Liver (tissue), 9 donors: ENCODE measurements around the gene CTPS2. TPM values are rescaled to one million over a fixed set of nuclear protein-coding genes. Genes with fewer than 3 reads are reported as not detected.
A peak's percentile ranks its signal among the peaks of the same experiment; 100 is the strongest.
"Not testable (repeated sequence)": the region's sequence is repeated elsewhere in the genome, so short reads cannot be mapped to it uniquely, and the experiment has no call there.

Source experiments
- DNase-seq: peaks from one replicate; pipeline ENCODE4 v3.0.0-alpha.2; 2017; ENCODE audit warnings: low spot score
- H3K27ac ChIP-seq, 2 donors: one replicate each; pipeline ENCODE4 v1.7.0; 2013; ENCODE audit warnings: inconsistent platforms in 2 of 2, low read length in 2 of 2, control low read depth in 1 of 2, low read depth in 1 of 2, mild to moderate bottlenecking in 1 of 2
- H3K27me3 ChIP-seq, 4 donors: one replicate each; pipeline versions ENCODE4 v1.6.1 to v1.7.0; 2013; ENCODE audit warnings: low read length in 3 of 4, inconsistent platforms in 1 of 4, mild to moderate bottlenecking in 1 of 4, moderate library complexity in 1 of 4; ENCODE audit not compliant: control insufficient read depth in 4 of 4, insufficient read depth in 4 of 4
- H3K36me3 ChIP-seq, 4 donors: one replicate each; pipeline versions ENCODE4 v1.6.1 to v1.7.0; 2013; ENCODE audit warnings: low read length in 3 of 4, mild to moderate bottlenecking in 3 of 4, low read depth in 1 of 4, moderate library complexity in 1 of 4; ENCODE audit not compliant: control insufficient read depth in 4 of 4, insufficient read depth in 3 of 4
- H3K4me1 ChIP-seq, 4 donors: one replicate each; pipeline versions ENCODE4 v1.6.1 to v1.7.0; 2013; ENCODE audit warnings: low read length in 3 of 4, mild to moderate bottlenecking in 3 of 4, moderate library complexity in 1 of 4; ENCODE audit not compliant: control insufficient read depth in 4 of 4, insufficient read depth in 4 of 4
- H3K4me3 ChIP-seq, 3 donors: one replicate each; pipeline versions ENCODE4 v1.6.1 to v1.7.0; 2013; ENCODE audit warnings: low read length in 3 of 3, control low read depth in 1 of 3, low read depth in 1 of 3, mild to moderate bottlenecking in 1 of 3
- H3K9ac ChIP-seq, 2 donors: one replicate each; pipeline ENCODE4 v1.7.0; 2013; ENCODE audit warnings: low read length in 2 of 2, mild to moderate bottlenecking in 2 of 2, moderate library complexity in 2 of 2, control low read depth in 1 of 2, low read depth in 1 of 2
- H3K9me3 ChIP-seq, 4 donors: one replicate each; pipeline versions ENCODE4 v1.6.1 to v1.7.0; 2013; ENCODE audit warnings: low read length in 3 of 4; ENCODE audit not compliant: control insufficient read depth in 4 of 4
- CTCF ChIP-seq: fragments of 150-350 bp; IDR thresholded peaks from 2 replicates; pipeline ENCODE4 v1.5.1; 2017; ENCODE audit warnings: improper control_type of control experiment, low read depth, low read length; ENCODE audit not compliant: missing input control
- EGR1 ChIP-seq, 2 donors: IDR thresholded peaks; 2 replicates each; pipeline ENCODE4 v1.6.1; 2016 to 2018; ENCODE audit warnings: antibody characterized with exemption in 2 of 2, low read depth in 2 of 2
- FOXA1 ChIP-seq: IDR thresholded peaks from 2 replicates; pipeline ENCODE4 v1.6.1; 2016; ENCODE audit warnings: antibody characterized with exemption
- FOXA2 ChIP-seq: IDR thresholded peaks from 2 replicates; pipeline ENCODE4 v1.6.1; 2016; ENCODE audit warnings: antibody characterized with exemption
- GABPA ChIP-seq, 2 donors: IDR thresholded peaks in 1 of 2; conservative IDR thresholded peaks in 1 of 2; 2 replicates each; pipeline ENCODE4 v1.6.1; 2016; ENCODE audit warnings: antibody characterized with exemption in 2 of 2, mild to moderate bottlenecking in 1 of 2, moderate library complexity in 1 of 2
- HNF4A ChIP-seq, 2 donors: conservative IDR thresholded peaks; 2 replicates each; pipeline ENCODE4 v1.6.1; 2016; ENCODE audit warnings: antibody characterized with exemption in 2 of 2, mild to moderate bottlenecking in 2 of 2
- NR2F2 ChIP-seq: IDR thresholded peaks from 2 replicates; pipeline ENCODE4 v1.6.1; 2016; ENCODE audit warnings: antibody characterized with exemption
- RAD21 ChIP-seq, 2 donors: IDR thresholded peaks; 2 replicates each; pipeline ENCODE4 v1.6.1; 2016; ENCODE audit warnings: antibody characterized with exemption in 2 of 2, mild to moderate bottlenecking in 2 of 2
- REST ChIP-seq: IDR thresholded peaks from 2 replicates; pipeline ENCODE4 v1.6.1; 2016; ENCODE audit warnings: antibody characterized with exemption, mild to moderate bottlenecking
- RXRA ChIP-seq, 2 donors: IDR thresholded peaks; 2 replicates each; pipeline ENCODE4 v1.6.1; 2017 to 2018; ENCODE audit warnings: antibody characterized with exemption in 2 of 2, mild to moderate bottlenecking in 1 of 2
- SP1 ChIP-seq: IDR thresholded peaks from 2 replicates; pipeline ENCODE4 v1.6.1; 2018; ENCODE audit warnings: antibody characterized with exemption, mild to moderate bottlenecking
- TAF1 ChIP-seq: conservative IDR thresholded peaks from 2 replicates; pipeline ENCODE4 v1.6.1; 2016; ENCODE audit warnings: antibody characterized with exemption, mild to moderate bottlenecking
- YY1 ChIP-seq: IDR thresholded peaks from 2 replicates; pipeline ENCODE4 v1.6.1; 2016; ENCODE audit warnings: antibody characterized with exemption, mild to moderate bottlenecking
- WGBS: extraction: QIAGEN DNeasy Blood & Tissue Kit; methylation state at CpG from one replicate; pipeline ENCODE4 v1.1.7; 2013; 5-methylcytosine and 5-hydroxymethylcytosine counted together
- polyA plus RNA-seq, 2 donors: library from polyadenylated mRNA; stranded (reverse) in 1 of 2; unstranded in 1 of 2; fragments of 200-250 nt in 1 of 2; fragments of >200 nt in 1 of 2; fragmentation: Nextera tagmentation in 1 of 2; extraction: Ambion mirVana in 1 of 2; gene quantifications; one replicate each; pipeline versions ENCODE4 v1.2.1 to v1.2.3, GENCODE V29; 2013 to 2015
- total RNA-seq, 2 donors: library from RNA; depleted of rRNA; stranded (reverse); fragments of >200 nt; gene quantifications; one replicate each; pipeline ENCODE4 v1.2.3, GENCODE V29; 2014
- TF ChIP-seq, protein P1 (sequence below): IDR thresholded peaks from 2 replicates; pipeline ENCODE4 v1.6.1; 2016; ENCODE audit warnings: antibody characterized with exemption
- TF ChIP-seq, protein P2 (sequence below): IDR thresholded peaks from 2 replicates; pipeline ENCODE4 v1.6.1; 2016; ENCODE audit warnings: antibody characterized with exemption
- donor health status: healthy.
- donor health status: healthy.
- donor health status: healthy.
- donor health status: healthy.
- donor health status: healthy.

The CTPS2 gene
- total and polyA plus RNA-seq, 4 donors: 3.0 to 11.2 (median 7.2) TPM

DNA sequence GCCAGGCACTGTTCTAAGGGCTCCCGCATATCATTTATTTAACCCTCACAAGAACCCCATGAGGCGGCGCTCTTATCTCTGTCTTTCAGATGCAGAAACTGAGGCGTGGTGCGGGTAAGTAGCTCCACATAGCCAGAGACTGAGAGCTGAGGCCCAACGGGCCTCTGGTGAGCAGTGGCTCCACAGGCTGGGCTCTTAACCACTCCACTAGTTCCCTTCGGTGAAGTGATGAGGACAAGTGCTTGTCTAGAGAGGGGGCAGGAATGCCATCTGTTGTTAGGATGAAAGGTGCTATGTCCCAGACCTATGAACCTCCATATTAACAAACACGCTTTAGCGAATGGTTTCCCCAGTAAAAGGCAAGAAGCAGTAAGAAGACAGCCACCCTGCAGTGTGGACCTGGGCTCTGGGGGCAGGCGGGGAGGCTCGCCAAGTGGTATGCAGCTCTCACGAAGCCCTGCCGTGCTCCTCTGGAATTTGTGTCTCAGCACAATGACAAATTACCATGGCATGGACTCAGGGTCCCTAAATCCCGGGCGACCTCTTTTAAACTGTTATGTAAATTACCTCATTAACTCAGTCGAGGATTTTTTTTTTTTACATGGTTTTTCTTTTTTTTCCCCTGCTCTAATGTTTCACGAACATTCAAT is 83.4 kb downstream of the CTPS2 start:
- Histone ChIP-seq H3K9me3 (no peaks in the 10 kb centered on the region), H3K36me3 (peaks cover 0 to 2% (median 0%) of the 10 kb centered on the region in 4 donors), H3K4me3 (no peak overlapping the region), H3K9ac (no peak overlapping the region), H3K27ac (no peak overlapping the region), H3K4me1 (no peaks in the 10 kb centered on the region), H3K27me3 (no peaks in the 10 kb centered on the region)
- 88% methylated on average over 17 of the region's 17 CpGs for WGBS
- peak; percentile 56 for DNase-seq
- TF ChIP-seq HNF4A (conservative IDR thresholded peaks at IDR 0.05) (no peak), YY1 (no peak), EGR1 (IDR thresholded peaks at IDR 0.05; ENCODE audit: low read depth in 2 of 2) (no peak), REST (no peak), NR2F2 (no peak), GABPA (IDR thresholded peaks at IDR 0.05 in 1 of 2, conservative IDR thresholded peaks at IDR 0.05 in 1 of 2) (no peak), RXRA (IDR thresholded peaks at IDR 0.05) (no peak), SP1 (no peak), CTCF (no peak), FOXA2 (no peak), RAD21 (IDR thresholded peaks at IDR 0.05) (no peak), FOXA1 (no peak), TAF1 (no peak)
- TF ChIP-seq, protein P1, sequence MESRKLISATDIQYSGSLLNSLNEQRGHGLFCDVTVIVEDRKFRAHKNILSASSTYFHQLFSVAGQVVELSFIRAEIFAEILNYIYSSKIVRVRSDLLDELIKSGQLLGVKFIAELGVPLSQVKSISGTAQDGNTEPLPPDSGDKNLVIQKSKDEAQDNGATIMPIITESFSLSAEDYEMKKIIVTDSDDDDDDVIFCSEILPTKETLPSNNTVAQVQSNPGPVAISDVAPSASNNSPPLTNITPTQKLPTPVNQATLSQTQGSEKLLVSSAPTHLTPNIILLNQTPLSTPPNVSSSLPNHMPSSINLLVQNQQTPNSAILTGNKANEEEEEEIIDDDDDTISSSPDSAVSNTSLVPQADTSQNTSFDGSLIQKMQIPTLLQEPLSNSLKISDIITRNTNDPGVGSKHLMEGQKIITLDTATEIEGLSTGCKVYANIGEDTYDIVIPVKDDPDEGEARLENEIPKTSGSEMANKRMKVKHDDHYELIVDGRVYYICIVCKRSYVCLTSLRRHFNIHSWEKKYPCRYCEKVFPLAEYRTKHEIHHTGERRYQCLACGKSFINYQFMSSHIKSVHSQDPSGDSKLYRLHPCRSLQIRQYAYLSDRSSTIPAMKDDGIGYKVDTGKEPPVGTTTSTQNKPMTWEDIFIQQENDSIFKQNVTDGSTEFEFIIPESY: no peak
- TF ChIP-seq, protein P2, sequence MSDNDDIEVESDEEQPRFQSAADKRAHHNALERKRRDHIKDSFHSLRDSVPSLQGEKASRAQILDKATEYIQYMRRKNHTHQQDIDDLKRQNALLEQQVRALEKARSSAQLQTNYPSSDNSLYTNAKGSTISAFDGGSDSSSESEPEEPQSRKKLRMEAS: no peak

DNA sequence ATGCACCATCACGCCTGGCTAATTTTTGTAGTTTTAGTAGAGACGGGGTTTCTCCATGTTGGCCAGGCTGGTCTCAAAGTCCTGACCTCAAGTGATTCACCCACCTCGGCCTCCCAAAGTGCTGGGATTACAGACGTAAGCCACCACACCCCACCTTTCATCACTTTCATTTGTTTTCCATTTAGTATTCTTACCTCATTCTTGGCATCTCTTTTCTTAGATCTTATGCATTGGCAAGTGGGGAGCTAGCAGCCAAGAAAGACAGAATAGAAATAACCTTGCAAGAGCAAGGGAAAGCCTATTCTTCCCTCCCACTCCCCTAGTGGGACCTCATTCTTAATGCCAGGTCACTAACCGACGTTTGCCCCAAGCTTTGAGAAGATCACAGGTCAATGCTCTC is 84.0 kb downstream of the CTPS2 start:
- H3K9ac ChIP-seq, H3K4me1 ChIP-seq, H3K36me3 ChIP-seq, H3K4me3 ChIP-seq, H3K27ac ChIP-seq, H3K27me3 ChIP-seq, DNase-seq, H3K9me3 ChIP-seq: not testable (repeated sequence)
- 87% methylated on average over 6 of the region's 6 CpGs for WGBS
